Ramos (cell line): ENCODE measurements around the gene TH.

ENCODE experiments used
- in situ Hi-C: fragments of 300-500 bp; cut with MboI; formaldehyde crosslinking; loops from one replicate; pipeline ENCODE4 v1.14.3; 2022; ENCODE audit warnings: low sequenced_read_pairs; ENCODE audit not compliant: unreplicated experiment

TH gene

DNA sequence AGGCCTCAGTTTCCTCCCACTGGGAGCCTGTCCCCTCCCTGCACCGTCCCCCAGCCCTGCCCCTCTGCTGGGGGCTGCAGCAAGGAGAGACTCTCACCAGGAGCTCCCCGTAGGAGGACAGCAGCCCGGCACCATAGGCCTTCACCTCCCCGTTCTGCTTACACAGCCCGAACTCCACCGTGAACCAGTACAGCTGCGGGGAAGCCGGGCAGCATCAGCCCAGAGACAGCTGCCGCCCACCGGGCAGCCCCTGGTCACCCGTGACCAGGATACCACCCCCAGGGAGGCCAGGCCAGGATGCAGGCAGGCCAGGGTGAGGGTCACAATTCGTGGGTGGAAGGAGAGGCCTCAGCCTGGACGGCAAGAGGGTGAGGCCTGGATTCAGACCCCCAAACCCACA is 6.0 kb downstream of the TH start:
- in situ Hi-C loops: no loop called here

DNA sequence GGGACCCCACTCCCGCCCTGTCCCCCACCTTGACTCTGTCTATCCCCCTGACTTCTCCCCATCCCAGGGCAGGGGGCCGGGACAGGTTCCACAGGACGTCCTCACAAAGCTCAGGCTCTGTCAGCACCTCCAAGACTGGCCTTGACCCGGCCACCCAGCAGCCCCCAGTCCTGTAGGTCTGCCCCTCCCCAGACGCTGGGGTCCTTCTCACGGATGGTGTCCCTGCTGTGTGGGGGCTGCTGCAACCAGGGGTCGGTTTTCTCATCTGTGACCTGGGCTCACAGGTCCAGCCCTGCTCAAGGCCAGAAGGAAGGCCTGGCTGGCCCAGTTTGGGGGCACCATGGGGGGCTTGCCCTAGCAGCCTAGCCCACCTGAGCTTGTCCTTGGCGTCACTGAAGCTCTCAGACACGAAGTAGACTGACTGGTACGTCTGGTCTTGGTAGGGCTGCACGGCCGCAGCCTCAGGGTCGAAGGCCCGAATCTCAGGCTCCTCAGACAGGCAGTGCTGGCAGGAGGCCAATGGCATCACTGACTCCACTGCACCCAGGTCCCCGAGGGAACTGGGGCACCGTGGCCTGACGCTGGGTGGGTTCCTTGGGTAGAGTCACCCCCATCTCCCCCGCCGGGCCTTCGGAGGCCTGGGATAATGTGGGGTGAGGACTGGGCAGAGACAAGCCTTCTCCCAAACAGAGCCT is 6.6 kb downstream of the TH start:
- in situ Hi-C loops: no loop called here

DNA sequence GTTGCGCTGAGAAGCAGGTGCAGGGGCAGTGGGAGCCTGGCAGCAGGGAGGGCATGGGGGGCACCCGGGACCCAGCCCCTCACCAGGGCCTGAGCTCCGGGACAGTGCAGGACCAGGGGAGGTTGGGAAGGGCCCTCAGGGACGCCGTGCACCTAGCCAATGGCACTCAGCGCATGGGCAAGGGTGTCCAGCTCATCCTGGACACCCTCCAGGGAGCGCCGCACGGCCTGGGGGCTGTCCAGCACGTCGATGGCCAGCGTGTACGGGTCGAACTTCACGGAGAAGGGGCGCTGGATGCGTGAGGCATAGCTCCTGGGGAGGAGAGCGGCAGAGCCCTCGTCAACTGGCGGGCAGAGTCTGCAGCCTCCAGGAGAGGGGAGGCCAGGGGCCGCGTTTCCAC is 7.5 kb downstream of the TH start:
- in situ Hi-C loops: no loop called here

DNA sequence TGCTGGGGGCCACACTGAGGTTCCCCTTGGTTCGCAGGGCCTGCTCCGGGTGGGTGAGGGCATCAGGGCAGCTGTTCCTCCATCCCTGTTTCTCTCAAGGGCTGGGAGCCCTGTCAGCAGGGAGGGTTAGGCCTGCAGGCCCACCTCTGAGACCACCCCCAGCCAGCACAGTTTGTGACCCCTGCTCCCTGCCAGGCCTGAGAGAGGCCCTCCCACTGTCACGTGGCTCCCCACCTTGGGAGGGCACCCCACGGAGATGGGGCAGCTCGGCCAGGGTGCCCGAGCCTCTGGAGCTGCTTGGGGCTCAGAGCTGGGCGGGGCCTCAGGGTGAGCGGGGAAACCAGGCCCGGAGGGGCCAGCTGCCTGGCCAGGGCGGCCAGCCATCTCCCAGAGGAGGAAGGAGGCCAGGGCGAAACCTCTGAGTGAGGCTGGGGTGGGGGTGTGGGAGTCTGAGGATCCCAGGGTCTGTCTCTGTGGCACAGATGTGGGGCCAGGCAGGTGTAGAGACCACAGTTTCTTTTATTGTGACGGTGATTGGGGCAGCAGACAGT is 8.1 kb downstream of the TH start:
- in situ Hi-C loops: no loop called here

DNA sequence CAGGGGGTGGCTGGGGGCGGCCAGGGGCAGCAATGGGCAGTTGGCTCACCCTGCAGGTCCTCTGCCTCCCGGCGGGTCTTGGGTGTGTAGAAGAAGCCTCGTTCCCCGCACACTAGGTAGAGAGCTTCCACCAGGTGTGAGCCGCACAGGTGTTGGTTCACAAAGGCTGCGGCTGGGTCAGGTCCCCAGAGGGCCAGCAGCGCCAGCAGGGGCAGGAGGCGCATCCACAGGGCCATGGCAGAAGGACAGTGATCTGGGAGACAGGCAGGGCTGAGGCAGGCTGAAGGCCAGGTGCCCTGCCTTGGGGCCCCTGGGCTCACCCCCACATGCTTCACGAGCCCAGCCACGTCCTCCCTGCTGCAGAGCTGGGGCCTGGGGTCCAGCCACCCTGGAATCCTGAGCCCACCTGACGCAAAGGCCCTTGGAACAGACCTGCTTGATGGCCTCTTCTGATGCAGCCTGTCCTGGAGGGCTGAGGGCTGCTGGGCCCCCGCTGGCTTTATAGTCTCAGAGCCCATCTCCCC is 10.8 kb downstream of the TH start, which contains the start of gene INS:
Gene INS (minus strand): TSS at position 474 of the 524 bp plus-strand sequence. CDS start 238 bp downstream, at position 236.
- in situ Hi-C loops: no loop called here

DNA sequence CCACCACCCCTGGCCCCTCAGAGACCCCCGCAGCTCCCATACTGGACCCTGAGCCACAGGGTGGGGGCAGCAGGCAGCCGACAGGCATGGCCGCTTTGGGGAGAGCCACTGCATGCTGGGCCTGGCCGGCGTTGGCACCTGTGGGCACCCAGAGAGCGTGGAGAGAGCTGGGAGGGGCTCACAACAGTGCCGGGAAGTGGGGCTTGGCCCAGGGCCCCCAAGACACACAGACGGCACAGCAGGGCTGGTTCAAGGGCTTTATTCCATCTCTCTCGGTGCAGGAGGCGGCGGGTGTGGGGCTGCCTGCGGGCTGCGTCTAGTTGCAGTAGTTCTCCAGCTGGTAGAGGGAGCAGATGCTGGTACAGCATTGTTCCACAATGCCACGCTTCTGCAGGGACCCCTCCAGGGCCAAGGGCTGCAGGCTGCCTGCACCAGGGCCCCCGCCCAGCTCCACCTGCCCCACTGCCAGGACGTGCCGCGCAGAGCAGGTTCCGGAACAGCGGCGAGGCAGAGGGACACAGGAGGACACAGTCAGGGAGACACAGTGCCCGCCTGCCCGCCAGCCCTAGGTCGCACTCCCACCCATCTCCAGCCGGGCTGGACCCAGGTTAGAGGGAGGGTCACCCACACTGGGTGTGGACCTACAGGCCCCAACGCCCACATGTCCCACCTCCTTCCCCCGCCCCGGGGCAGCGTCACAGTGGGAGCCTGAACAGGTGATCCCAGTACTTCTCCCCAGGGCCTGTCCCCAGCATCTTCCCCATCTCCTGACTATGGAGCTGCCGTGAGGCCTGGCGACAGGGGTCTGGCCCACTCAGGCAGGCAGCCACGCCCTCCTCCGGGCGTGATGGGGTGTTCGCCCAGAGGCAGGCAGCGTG is 11.8 kb downstream of the TH start:
- in situ Hi-C loops: loop anchor here (10.0 kb wide), 2 partner anchors 325 to 465 kb away; partner anchors contain the start of genes KRTAP5-6, SYT8 and TNNI2

DNA sequence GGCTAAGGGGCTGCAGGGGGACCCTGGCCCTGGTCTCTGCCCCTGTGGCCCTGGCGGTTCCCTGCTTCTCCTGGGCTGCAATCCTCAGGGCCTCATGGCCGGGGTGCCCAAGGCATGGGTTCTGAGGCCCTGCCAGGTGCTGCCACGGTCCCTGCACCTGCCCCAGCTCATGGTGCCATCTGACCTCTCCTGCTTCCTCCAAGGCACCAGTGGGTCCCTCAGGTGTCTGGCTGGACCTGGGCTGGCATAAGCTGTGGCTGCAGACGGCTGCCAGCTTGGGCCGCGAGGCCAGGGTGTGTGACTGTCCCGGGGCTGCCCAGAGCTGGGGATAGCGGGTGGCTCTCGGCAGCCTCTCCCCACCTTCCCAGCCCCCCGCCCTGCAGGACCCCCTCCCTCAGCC is 12.6 kb downstream of the TH start:
- in situ Hi-C loops: loop anchor here (10.0 kb wide), 2 partner anchors 324 to 464 kb away; partner anchors contain the start of genes KRTAP5-6, SYT8 and TNNI2

DNA sequence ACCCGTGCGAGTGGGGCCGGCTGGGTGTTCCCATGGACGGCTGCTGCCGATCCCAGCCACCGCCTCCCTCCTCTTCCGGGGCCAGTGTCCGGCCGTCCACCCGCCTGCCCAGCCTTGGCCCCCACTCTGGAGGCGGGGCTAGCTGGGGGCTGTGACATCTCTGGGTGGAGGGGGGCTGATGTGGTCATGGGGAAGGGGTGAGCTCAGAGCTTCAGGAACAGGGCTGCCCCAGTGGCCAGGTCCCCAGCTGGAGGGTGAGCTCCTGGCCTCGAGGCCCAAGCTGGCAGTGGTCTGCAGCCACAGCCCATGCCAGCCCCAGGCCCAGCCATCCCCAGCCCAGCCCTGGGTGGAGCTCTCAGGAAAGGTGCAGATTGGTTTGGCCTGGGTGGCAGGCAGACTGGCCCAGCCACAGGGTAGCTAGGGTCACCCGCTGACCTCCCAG is 13.3 kb downstream of the TH start:
- in situ Hi-C loops: loop anchor here (10.0 kb wide), 2 partner anchors 324 to 464 kb away; partner anchors contain the start of genes KRTAP5-6, SYT8 and TNNI2

DNA sequence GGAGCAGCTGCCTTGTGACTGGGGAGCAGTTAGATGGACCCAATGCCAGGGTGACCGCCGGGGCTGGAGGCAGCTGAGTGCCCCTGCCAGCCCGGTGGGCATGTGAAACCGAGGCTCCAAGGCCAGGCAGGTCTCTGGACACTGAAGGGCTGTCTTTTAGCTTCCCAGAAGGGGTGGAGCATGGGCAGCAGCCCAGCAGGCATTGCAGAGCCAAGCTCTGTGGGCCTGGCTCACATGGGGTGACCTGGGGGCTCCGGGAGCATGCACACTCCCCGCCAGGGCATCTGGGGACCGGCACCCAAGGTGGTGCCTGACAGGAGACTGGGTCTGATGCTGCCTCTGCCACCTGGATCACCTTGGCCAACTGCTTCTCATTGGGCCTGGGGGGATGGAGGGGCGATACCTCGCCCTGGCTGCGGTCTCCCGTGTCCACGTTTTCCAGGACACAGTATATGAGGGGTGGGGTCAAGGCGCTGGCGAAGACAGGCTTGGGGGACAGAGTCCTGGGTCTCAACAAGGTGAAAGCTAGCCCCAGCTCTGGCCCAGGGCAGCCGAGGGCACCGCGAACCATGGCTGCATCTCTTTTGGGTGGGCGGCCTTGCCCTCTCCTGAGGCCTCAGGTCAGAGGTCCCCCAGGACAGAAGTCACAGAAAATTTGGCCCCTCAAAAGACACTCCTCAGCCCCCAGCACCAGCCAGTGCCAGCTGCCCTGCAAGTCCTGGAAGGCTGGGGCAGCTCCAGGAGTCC is 14.1 kb downstream of the TH start:
- in situ Hi-C loops: loop anchor here (10.0 kb wide), 2 partner anchors 323 to 463 kb away; partner anchors contain the start of genes KRTAP5-6, SYT8 and TNNI2

DNA sequence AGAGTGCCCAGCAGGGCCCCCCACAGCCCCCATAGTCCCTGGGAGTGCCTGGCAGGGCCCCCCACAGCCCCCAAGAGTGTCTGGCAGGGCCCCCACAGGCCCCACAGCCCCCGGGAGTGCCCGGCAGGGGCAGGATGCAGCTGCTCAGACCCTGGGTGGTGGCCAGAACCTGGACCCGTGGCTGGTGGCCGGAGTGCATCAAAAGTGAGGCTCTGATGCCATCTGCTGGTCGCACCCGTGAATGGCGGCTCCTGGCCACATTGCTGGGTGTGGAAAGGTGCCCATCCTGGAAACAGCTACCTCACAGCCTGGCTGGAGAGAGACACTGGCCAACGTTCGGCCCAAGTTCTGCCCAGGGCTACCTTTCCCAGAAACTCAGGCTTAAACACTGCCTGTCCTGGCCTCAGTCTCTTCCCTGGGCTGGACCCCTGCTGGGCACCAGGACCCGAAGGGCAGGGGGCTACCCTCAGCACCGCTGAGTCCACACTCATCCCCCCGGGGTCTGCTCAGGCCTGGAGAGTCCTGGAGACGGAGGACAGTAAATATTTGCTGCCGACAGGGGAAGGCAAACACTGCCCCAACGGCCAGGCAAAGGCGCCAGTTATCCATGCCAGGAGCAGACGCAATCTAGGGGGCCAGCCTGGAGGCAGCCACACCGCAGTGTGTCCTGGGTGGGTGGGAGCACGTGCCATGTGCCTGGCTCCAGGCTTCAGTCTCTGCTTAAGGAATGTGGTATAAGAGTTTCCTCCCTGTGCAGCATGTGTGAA is 15.0 kb downstream of the TH start:
- in situ Hi-C loops: loop anchor here (10.0 kb wide), 2 partner anchors 322 to 462 kb away; partner anchors contain the start of genes KRTAP5-6, SYT8 and TNNI2

DNA sequence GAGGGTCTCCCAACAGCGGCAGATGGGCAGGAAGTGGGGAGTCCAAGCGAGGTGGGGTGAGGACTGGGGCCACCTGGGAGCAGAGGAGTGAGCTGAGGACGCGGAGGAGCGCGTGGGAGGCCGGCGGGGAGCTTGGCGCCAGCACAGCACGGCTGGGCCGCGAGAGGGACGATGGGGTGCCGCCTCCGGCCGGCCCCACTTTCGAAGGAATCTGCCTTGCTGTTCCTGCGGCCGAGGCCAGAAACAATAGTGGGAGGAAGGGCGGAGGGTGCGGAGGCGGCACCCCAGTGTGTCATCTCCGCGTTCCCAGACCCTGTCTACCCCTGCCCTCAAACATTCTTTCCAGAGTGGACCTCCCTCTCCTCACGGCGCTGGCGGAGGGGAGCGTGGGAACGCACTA is 16.1 kb downstream of the TH start:
- in situ Hi-C loops: loop anchor here (10.0 kb wide), 2 partner anchors 321 to 461 kb away; partner anchors contain the start of genes KRTAP5-6, SYT8 and TNNI2

DNA sequence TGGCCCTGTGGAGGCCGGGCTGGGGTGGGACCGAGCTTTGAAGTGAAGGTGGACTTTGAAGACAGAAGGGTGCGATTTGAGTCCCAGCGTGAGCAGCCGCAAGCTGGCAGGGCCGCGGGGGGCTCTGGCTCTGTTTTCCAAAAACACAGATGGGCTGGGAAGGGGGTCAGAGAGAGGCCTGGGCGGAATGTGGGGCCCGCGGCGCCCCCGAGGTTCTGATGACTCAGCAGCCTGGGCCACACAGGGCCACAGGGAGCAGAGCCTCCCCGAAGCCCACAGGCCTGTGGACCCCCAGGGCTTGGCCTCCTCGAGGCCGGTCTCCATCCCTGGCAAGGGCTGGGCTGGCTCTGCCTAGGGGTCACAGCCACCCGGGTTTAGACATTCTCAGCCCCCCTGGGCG is 16.7 kb downstream of the TH start:
- in situ Hi-C loops: loop anchor here (10.0 kb wide), 2 partner anchors 320 to 460 kb away; partner anchors contain the start of genes KRTAP5-6, SYT8 and TNNI2

DNA sequence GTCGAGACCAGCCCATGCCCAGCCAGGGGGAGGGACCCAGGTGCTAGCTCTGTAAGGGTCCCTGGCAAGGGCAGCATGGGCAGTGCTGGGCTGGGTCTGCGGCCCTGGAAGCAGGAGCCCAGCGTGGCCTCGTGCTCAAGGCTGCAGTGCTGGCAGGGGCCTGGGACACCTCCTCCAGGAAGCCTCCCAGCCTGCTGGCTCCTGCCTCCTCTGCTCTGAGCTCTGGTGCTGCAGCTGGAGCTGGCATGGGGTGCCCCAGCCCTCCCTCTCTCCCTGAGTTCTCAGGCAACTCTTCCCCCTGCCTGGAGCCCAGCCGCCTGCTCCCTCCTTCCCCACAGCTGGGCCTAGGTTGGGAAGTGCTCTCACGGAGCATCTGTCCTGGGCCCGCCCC is 17.4 kb downstream of the TH start:
- in situ Hi-C loops: loop anchor here (10.0 kb wide), 2 partner anchors 319 to 459 kb away; partner anchors contain the start of genes KRTAP5-6, SYT8 and TNNI2

DNA sequence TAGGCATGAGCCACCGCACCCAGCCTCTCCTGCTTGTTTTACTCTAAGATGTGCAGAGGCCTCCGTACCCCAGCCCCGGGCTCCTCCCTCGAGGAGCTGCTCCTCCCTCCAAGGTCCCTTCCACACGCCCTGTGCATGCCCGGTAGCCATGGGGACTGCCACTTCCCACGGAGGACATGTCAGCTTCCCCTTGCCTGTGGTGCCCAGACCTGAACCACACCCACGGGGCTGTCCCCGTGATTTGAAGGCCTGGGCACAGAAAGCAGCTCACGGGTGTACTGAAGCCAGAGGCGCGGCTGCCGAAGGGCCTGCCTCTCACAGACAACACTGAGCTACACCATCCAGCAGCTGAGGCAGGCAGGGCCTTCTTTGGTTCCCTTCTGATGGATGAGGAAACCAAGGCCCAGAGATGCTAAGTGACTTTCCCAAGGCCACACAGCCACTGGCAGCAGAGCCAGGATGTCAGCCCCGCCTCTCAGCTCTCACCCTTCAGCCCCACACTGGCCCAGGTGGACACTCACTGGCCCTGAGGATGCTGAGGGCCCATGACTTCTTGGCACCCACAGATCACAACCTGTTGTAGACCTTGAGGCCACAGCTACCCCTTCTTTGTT is 17.9 kb downstream of the TH start:
- in situ Hi-C loops: loop anchor here (10.0 kb wide), 2 partner anchors 319 to 459 kb away; partner anchors contain the start of genes KRTAP5-6, SYT8 and TNNI2

DNA sequence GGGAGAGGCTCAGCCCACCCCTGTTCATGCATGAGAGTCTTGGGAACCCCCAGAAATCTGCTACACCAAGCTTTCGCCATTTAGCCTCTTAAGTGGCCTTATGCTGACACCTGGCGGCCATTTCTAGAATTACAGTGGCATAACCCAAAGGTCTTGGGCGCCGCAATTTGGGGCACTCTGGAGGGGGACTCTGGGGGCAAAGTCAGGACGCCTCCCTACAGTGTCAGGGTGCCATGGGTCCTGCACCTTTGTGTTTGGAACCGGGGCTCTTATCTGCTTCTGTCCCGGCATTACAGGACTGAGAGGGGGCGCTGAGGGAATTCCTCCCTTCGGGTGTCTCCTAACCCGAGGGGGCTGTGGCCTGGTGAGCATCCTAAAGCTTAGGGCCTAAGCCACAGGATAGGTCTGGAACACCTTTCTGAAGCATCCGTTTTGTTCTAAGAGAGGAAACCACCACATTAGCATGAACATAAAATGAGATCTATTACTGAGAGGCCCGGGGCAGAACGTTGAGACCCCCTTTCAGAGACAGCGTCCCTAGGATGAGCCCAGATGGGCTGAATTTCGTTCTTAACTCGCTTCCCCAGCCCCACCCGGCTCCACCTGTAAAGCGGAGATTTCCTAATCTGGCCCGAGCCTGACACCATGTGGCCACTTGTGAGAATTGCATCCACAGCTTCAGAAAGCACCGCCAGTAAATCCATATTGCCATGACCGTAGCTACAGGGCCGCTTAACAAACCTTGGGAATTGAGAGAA is 19.9 kb downstream of the TH start:
- in situ Hi-C loops: loop anchor here (10.0 kb wide), 2 partner anchors 317 to 457 kb away; partner anchors contain the start of genes KRTAP5-6, SYT8 and TNNI2

DNA sequence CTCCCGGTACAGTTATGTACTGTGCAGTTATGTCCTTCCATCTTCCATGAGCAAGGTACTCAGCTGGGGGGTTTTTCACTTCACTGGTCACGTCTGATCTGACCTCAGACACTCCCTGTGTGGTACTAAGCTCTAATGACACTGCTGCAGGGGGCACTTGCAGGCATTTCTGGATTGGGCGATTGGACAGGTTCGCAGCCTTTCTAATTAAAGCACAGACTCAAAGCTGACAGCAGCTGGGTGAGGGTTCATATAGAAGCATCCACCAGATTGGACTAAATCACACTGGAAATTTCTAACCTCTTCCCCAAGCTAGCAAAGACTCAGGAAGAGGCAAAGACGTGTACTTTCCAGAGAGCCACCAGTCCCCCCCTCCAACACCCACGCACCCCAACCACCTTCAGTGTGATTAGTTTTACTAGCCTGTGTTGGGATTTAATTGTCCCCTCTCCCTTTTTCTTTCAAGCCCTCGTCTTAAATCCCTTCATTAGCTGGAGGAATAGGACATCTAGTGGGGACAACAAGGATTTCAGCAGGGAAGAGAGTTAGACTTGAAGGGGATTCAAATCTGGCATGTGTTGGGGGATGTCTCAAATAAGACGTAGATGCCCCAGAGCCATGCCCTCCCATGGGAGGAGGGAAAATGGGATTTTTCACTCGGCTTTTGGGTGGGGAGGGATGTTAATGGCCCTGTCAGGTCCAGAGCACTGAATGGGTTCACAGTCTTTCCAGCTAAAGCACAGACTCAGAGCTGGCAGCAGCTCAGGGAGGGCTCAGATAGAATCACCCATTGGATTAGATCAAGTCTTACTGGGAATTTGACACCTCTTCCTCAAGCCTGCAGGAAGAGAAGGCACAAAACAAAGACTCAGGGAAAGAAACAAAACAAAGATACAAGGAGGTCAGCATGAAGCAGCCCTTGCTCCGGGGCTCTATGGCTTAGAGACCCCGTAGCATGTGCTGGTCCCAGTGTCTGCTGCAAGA is 21.5 kb downstream of the TH start:
- in situ Hi-C loops: loop anchor here (10.0 kb wide), 2 partner anchors 315 to 455 kb away; partner anchors contain the start of genes KRTAP5-6, SYT8 and TNNI2
